Skeletal muscle cell (primary cell): ENCODE data around the gene WRAP73.

Experiments used
- DNase-seq: peaks from one replicate; pipeline ENCODE4 v3.0.0-alpha.2; 2010; ENCODE audit warnings: low read depth
- H3K4me3 ChIP-seq: 2 replicates; pipeline ENCODE4 v1.5.1; 2011; ENCODE audit warnings: low read depth, mild to moderate bottlenecking, control low read depth, low read length, moderate library complexity

WRAP73 gene

GRCh38 chr1:3620708-3621107 lies 29.2 kb downstream of the WRAP73 start:
- no peak for DNase-seq
- H3K4me3 ChIP-seq = no peak overlapping the region

- DNase-seq = peak; percentile 39
- H3K4me3 ChIP-seq = no peak overlapping the region
These were observed 30.8 kb downstream of the WRAP73 start for GRCh38 chr1:3618881-3619671.

- no peak for DNase-seq
- H3K4me3 ChIP-seq = no peak overlapping the region
These were observed 31.4 kb downstream of the WRAP73 start for GRCh38 chr1:3618531-3618880.

GRCh38 chr1:3617806-3618345 lies 32.0 kb downstream of the WRAP73 start:
- H3K4me3 ChIP-seq = no peak overlapping the region
- DNase-seq = no peak

GRCh38 chr1:3616861-3617260 lies 33.0 kb downstream of the WRAP73 start:
- no peak overlapping the region for H3K4me3 ChIP-seq
- DNase-seq = no peak

- no peak for DNase-seq
- H3K4me3 ChIP-seq = no peak overlapping the region
These were observed 34.9 kb downstream of the WRAP73 start for GRCh38 chr1:3614755-3615742.

- DNase-seq = no peak
- no peak overlapping the region for H3K4me3 ChIP-seq
These were observed 37.8 kb downstream of the WRAP73 start for GRCh38 chr1:3612123-3612522.

- DNase-seq = no peak
- H3K4me3 ChIP-seq = peak within 1 kb of the TSS; percentile 24
These were observed 38.5 kb downstream of the WRAP73 start, which contains the start of gene MEGF6 for GRCh38 chr1:3611170-3612019. MEGF6 (minus strand) TSS chr1:3611508; CDS start chr1:3611268, 240 bp downstream.

- H3K4me3 ChIP-seq = no peak overlapping the region
These were observed 39.3 kb downstream of the WRAP73 start for GRCh38 chr1:3610527-3611169.

GRCh38 chr1:3609769-3610526 lies 40.0 kb downstream of the WRAP73 start:
- no peak for DNase-seq
- no peak overlapping the region for H3K4me3 ChIP-seq

More at GRCh38 chr1:3610527-3611169, 39.3 kb downstream of the WRAP73 start:
- no peak for DNase-seq

GRCh38 chr1:3609016-3609768 lies 40.7 kb downstream of the WRAP73 start:
- no peak for DNase-seq
- H3K4me3 ChIP-seq = no peak overlapping the region

- DNase-seq = no peak
- no peak overlapping the region for H3K4me3 ChIP-seq
These were observed 41.7 kb downstream of the WRAP73 start for GRCh38 chr1:3608154-3608553.

- no peak for DNase-seq
- no peak overlapping the region for H3K4me3 ChIP-seq
These were observed 42.2 kb downstream of the WRAP73 start for GRCh38 chr1:3607703-3608065.

- DNase-seq = no peak
- H3K4me3 ChIP-seq = no peak overlapping the region
These were observed 42.9 kb downstream of the WRAP73 start for GRCh38 chr1:3606779-3607702.

GRCh38 chr1:3604997-3605823 lies 44.7 kb downstream of the WRAP73 start:
- no peak for DNase-seq
- no peak overlapping the region for H3K4me3 ChIP-seq
